ENCODE results near the gene PEX11B.

DNA sequence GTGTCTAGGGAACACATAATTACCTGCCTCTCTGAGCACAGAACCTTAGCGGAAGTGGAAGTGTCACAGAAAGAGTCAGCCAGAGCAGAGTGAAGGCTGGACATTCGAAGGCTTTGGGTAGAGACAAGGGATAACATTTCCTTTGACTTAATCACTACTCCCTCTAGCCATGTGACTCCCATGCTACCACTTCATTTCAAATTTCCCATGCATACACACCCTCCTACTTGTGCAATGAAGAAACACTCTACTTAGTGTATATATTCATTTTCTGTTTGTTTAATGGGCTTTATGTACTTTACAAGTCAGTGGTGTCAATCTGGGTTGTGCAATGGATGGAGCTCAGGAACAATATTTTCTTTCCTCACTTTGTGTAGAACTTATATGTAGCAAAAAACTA, 39.8 kb downstream of the PEX11B start:
- TF ChIP-seq, protein P1, sequence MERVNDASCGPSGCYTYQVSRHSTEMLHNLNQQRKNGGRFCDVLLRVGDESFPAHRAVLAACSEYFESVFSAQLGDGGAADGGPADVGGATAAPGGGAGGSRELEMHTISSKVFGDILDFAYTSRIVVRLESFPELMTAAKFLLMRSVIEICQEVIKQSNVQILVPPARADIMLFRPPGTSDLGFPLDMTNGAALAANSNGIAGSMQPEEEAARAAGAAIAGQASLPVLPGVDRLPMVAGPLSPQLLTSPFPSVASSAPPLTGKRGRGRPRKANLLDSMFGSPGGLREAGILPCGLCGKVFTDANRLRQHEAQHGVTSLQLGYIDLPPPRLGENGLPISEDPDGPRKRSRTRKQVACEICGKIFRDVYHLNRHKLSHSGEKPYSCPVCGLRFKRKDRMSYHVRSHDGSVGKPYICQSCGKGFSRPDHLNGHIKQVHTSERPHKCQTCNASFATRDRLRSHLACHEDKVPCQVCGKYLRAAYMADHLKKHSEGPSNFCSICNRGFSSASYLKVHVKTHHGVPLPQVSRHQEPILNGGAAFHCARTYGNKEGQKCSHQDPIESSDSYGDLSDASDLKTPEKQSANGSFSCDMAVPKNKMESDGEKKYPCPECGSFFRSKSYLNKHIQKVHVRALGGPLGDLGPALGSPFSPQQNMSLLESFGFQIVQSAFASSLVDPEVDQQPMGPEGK (CRISPR knock-in tag; IDR thresholded peaks at IDR 0.05; ENCODE audit: borderline replicate concordance) = no peak
- no peak for TF ChIP-seq ZNF8 (CRISPR knock-in tag; IDR thresholded peaks at IDR 0.05)

Data from SK-N-SH treated with all-trans-retinoic acid at 6 μM for 48 hours (cell line).